Suprapubic skin (tissue), 4 donors: ENCODE data around the gene RASAL1. TPM values are rescaled to one million over a fixed set of nuclear protein-coding genes. Genes with fewer than 3 reads are reported as not detected.

Experiments used
- DNase-seq, 2 donors: peaks; one replicate each; pipeline ENCODE4 v3.0.0-alpha.2; 2019; ENCODE audit warnings: low spot score in 2 of 2
- H3K27ac ChIP-seq: fragments of 200-600 bp; sonication (generic); one replicate; pipeline ENCODE4 v1.5.1; 2019
- H3K27me3 ChIP-seq: fragments of 200-600 bp; sonication (generic); one replicate; pipeline ENCODE4 v1.5.1; 2019
- H3K36me3 ChIP-seq: fragments of 200-600 bp; sonication (generic); one replicate; pipeline ENCODE4 v1.5.1; 2019
- H3K4me1 ChIP-seq: fragments of 200-600 bp; sonication (generic); one replicate; pipeline ENCODE4 v1.5.1; 2019
- H3K4me3 ChIP-seq: fragments of 200-600 bp; sonication (generic); one replicate; pipeline ENCODE4 v1.5.1; 2019; ENCODE audit warnings: mild to moderate bottlenecking
- H3K9me3 ChIP-seq: fragments of 200-600 bp; sonication (generic); one replicate; pipeline ENCODE4 v1.5.1; 2019
- CTCF ChIP-seq, 2 donors: fragments of 200-600 bp in 1 of 2; fragments of 450-650 bp in 1 of 2; sonication (generic) in 1 of 2; IDR thresholded peaks; one replicate each; pipeline ENCODE4 v1.5.1; 2016 to 2019; ENCODE audit warnings: antibody characterized with exemption in 2 of 2, mild to moderate bottlenecking in 1 of 2, moderate library complexity in 1 of 2
- EP300 ChIP-seq: sonication (generic); formaldehyde crosslinking; IDR thresholded peaks from one replicate; pipeline ENCODE4 v1.6.1; 2017; ENCODE audit warnings: antibody characterized with exemption
- POLR2A ChIP-seq, 2 donors: fragments of 450-650 bp; IDR thresholded peaks; one replicate each; pipeline ENCODE4 v1.6.1; 2017; ENCODE audit warnings: antibody characterized with exemption in 2 of 2, mild to moderate bottlenecking in 2 of 2, moderate library complexity in 2 of 2
- POLR2AphosphoS5 ChIP-seq, 3 donors: sonication (generic); formaldehyde crosslinking; IDR thresholded peaks; one replicate each; pipeline ENCODE4 v1.6.1; 2017; ENCODE audit warnings: antibody characterized with exemption in 3 of 3
- WGBS: methylation state at CpG from one replicate; pipeline ENCODE4 v1.1.5; 2018; 5-methylcytosine and 5-hydroxymethylcytosine counted together
- total RNA-seq, 4 donors: library from RNA; depleted of rRNA; stranded (reverse); fragments of >200 nt; gene quantifications; one replicate each; pipeline ENCODE4 v1.1.0, GENCODE V29; 2016

RASAL1 gene
- total RNA-seq, 4 donors from 2014 or later, result 19.8 to 39.0 (median 32.5) TPM

GRCh38 chr12:113109872-113110599 lies 25.5 kb downstream of the RASAL1 start:
- DNase-seq, result no peak
- Histone ChIP-seq H3K4me1 (no peaks in the 10 kb centered on the region), H3K9me3 (no peaks in the 10 kb centered on the region), H3K36me3 (no peaks in the 10 kb centered on the region), H3K4me3 (no peak overlapping the region), H3K27ac (no peak overlapping the region), H3K27me3 (peaks cover 12% of the 10 kb centered on the region)
- TF ChIP-seq POLR2AphosphoS5 (IDR thresholded peaks at IDR 0.05) (no peak), POLR2A (IDR thresholded peaks at IDR 0.05) (no peak), CTCF (IDR thresholded peaks at IDR 0.05) (no peak), EP300 (no peak)
- 57% methylated on average over 6 of the region's 7 CpGs for WGBS

GRCh38 chr12:113109360-113109759 lies 26.2 kb downstream of the RASAL1 start:
- no peak for DNase-seq

GRCh38 chr12:113108308-113108707 lies 27.3 kb downstream of the RASAL1 start:
- TF ChIP-seq CTCF (IDR thresholded peaks at IDR 0.05) (no peak), POLR2AphosphoS5 (IDR thresholded peaks at IDR 0.05) (no peak), EP300 (no peak), POLR2A (IDR thresholded peaks at IDR 0.05) (no peak)
- 96% methylated on average over 4 of the region's 4 CpGs for WGBS

More at GRCh38 chr12:113109360-113109759, 26.2 kb downstream of the RASAL1 start:
- no peak overlapping the region for H3K4me3 ChIP-seq
- H3K4me1 ChIP-seq, result no peaks in the 10 kb centered on the region
- no peak overlapping the region for H3K27ac ChIP-seq
- no peaks in the 10 kb centered on the region for H3K9me3 ChIP-seq
- no peak for TF ChIP-seq CTCF (IDR thresholded peaks at IDR 0.05)
- no peak for TF ChIP-seq EP300
- TF ChIP-seq POLR2A (IDR thresholded peaks at IDR 0.05), result no peak
- no peak for TF ChIP-seq POLR2AphosphoS5 (IDR thresholded peaks at IDR 0.05)
- peaks cover 9% of the 10 kb centered on the region for H3K27me3 ChIP-seq
- H3K36me3 ChIP-seq, result no peaks in the 10 kb centered on the region
- 79% methylated on average over 5 of the region's 5 CpGs for WGBS

GRCh38 chr12:113106361-113106760 lies 29.2 kb downstream of the RASAL1 start:
- DNase-seq, result no peak
- no peak overlapping the region for H3K4me3 ChIP-seq
- peaks cover 10% of the 10 kb centered on the region for H3K27me3 ChIP-seq
- H3K9me3 ChIP-seq, result no peaks in the 10 kb centered on the region
- H3K27ac ChIP-seq, result no peak overlapping the region
- TF ChIP-seq POLR2A (IDR thresholded peaks at IDR 0.05), result no peak
- TF ChIP-seq POLR2AphosphoS5 (IDR thresholded peaks at IDR 0.05), result no peak
- no peak for TF ChIP-seq EP300
- TF ChIP-seq CTCF (IDR thresholded peaks at IDR 0.05), result no peak
- H3K36me3 ChIP-seq, result no peaks in the 10 kb centered on the region
- no peaks in the 10 kb centered on the region for H3K4me1 ChIP-seq
- 83% methylated on average over 1 of the region's 1 CpG for WGBS

More at GRCh38 chr12:113108308-113108707, 27.3 kb downstream of the RASAL1 start:
- Histone ChIP-seq H3K36me3 (no peaks in the 10 kb centered on the region), H3K27ac (no peak overlapping the region), H3K27me3 (peaks cover 18% of the 10 kb centered on the region), H3K4me1 (no peaks in the 10 kb centered on the region), H3K4me3 (no peak overlapping the region), H3K9me3 (no peaks in the 10 kb centered on the region)
- no peak for DNase-seq

GRCh38 chr12:113105606-113106271 lies 29.8 kb downstream of the RASAL1 start:
- Histone ChIP-seq H3K27me3 (peaks cover 14% of the 10 kb centered on the region), H3K4me3 (no peak overlapping the region), H3K27ac (no peak overlapping the region), H3K9me3 (no peaks in the 10 kb centered on the region), H3K36me3 (no peaks in the 10 kb centered on the region), H3K4me1 (no peaks in the 10 kb centered on the region)
- no peak for DNase-seq
- 85% methylated on average over 14 of the region's 15 CpGs for WGBS
- TF ChIP-seq EP300, result no peak
- no peak for TF ChIP-seq POLR2A (IDR thresholded peaks at IDR 0.05)
- TF ChIP-seq POLR2AphosphoS5 (IDR thresholded peaks at IDR 0.05), result no peak
- no peak for TF ChIP-seq CTCF (IDR thresholded peaks at IDR 0.05)
